HCT116 (cell line): ENCODE data around the gene KRT15.

Experiments
- POLR2A ChIP-seq: IDR thresholded peaks from 2 replicates; pipeline ENCODE4 v1.7.0; 2011; ENCODE audit warnings: borderline replicate concordance; ENCODE audit not compliant: insufficient read depth, insufficient read length; ENCODE audit errors: extremely low read depth
- TCF7L2 ChIP-seq: IDR thresholded peaks from 2 replicates; pipeline ENCODE4 v1.7.0; 2011; ENCODE audit warnings: borderline replicate concordance, inconsistent platforms; ENCODE audit not compliant: insufficient read depth, insufficient read length; ENCODE audit errors: extremely low read depth
- YY1 ChIP-seq: IDR thresholded peaks from 2 replicates; pipeline ENCODE4 v1.6.1; 2011; ENCODE audit warnings: low read length, low read depth, moderate library complexity, mild to moderate bottlenecking; ENCODE audit not compliant: insufficient replicate concordance; ENCODE audit errors: extremely low read depth
- ZNF274 ChIP-seq: fragments of 200-500 bp; sonication (Bioruptor generic); IDR thresholded peaks from 2 replicates; pipeline ENCODE4 v1.6.1; 2014; ENCODE audit warnings: mild to moderate bottlenecking, low read depth, low read length, inconsistent platforms
- TF ChIP-seq, protein P1 (sequence below), 3 experiments: fragments of 200-600 bp in 1 of 3; sonication (generic) in 1 of 3; IDR thresholded peaks in 2 of 3; conservative IDR thresholded peaks in 1 of 3; 2 replicates each; pipeline ENCODE4 v1.5.1; 2012 to 2017; ENCODE audit warnings: low read depth in 2 of 3, low read length in 2 of 3, antibody characterized with exemption in 1 of 3, borderline replicate concordance in 1 of 3, control low read depth in 1 of 3, mild to moderate bottlenecking in 1 of 3, mixed read lengths in 1 of 3, mixed run types in 1 of 3, moderate library complexity in 1 of 3; ENCODE audit not compliant: insufficient read depth in 1 of 3

- TF ChIP-seq, protein P1, sequence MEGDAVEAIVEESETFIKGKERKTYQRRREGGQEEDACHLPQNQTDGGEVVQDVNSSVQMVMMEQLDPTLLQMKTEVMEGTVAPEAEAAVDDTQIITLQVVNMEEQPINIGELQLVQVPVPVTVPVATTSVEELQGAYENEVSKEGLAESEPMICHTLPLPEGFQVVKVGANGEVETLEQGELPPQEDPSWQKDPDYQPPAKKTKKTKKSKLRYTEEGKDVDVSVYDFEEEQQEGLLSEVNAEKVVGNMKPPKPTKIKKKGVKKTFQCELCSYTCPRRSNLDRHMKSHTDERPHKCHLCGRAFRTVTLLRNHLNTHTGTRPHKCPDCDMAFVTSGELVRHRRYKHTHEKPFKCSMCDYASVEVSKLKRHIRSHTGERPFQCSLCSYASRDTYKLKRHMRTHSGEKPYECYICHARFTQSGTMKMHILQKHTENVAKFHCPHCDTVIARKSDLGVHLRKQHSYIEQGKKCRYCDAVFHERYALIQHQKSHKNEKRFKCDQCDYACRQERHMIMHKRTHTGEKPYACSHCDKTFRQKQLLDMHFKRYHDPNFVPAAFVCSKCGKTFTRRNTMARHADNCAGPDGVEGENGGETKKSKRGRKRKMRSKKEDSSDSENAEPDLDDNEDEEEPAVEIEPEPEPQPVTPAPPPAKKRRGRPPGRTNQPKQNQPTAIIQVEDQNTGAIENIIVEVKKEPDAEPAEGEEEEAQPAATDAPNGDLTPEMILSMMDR (IDR thresholded peaks at IDR 0.05 in 2 of 3, conservative IDR thresholded peaks at IDR 0.05 in 1 of 3; ENCODE audit: borderline replicate concordance in 1 of 3, insufficient read depth in 1 of 3, low read depth in 2 of 3, low read length in 2 of 3) = no peak
- TF ChIP-seq TCF7L2 = no peak
- TF ChIP-seq POLR2A = no peak
- TF ChIP-seq ZNF274 = no peak
- TF ChIP-seq YY1 = no peak
Observed at GRCh38 chr17:41505007-41505808, 13.5 kb downstream of the KRT15 start, which contains the start of gene KRT13.
